GM12873 (cell line): ENCODE data around the gene ZNF619.

ENCODE experiments used
- CTCF ChIP-seq: IDR thresholded peaks from 2 replicates; pipeline ENCODE4 v1.5.1; 2012; ENCODE audit warnings: low read depth, mild to moderate bottlenecking, moderate library complexity, low read length, control low read depth; ENCODE audit not compliant: insufficient read depth; ENCODE audit errors: missing control alignments

ZNF619 gene

GRCh38 chr3:40452057-40452456, 24.9 kb upstream of the ZNF619 start:
- no peak for TF ChIP-seq CTCF

GRCh38 chr3:40452562-40452875, 24.4 kb upstream of the ZNF619 start:
- TF ChIP-seq CTCF, result no peak

GRCh38 chr3:40452876-40453730, 23.8 kb upstream of the ZNF619 start:
- no peak for TF ChIP-seq CTCF

GRCh38 chr3:40453933-40454332, 23.0 kb upstream of the ZNF619 start:
- TF ChIP-seq CTCF, result no peak

- TF ChIP-seq CTCF, result no peak
These were observed 21.6 kb upstream of the ZNF619 start for GRCh38 chr3:40455328-40455727.

- no peak for TF ChIP-seq CTCF
These were observed 20.5 kb upstream of the ZNF619 start for GRCh38 chr3:40456279-40456939.

GRCh38 chr3:40456940-40457823, 19.7 kb upstream of the ZNF619 start, which contains the start of gene RPL14:
TSS of gene RPL14 (plus strand) at chr3:40457339. CDS start at chr3:40457472, 133 bp downstream.
- TF ChIP-seq CTCF, result no peak
